Measurements from ENCODE around the gene AMELX. TPM values are rescaled to one million over a fixed set of nuclear protein-coding genes. Genes with fewer than 3 reads are reported as not detected.

Gene AMELX
- total and polyA plus RNA-seq, 2 of the 8 experiments (the other 6 are each of a cell fraction or from before 2014, with no cell fraction given) = not detected

GRCh38 chrX:11309220-11309619, 16.0 kb downstream of the AMELX start (continued):
- TF ChIP-seq CHD7 (IDR thresholded peaks at IDR 0.05; ENCODE audit: insufficient replicate concordance, low read length) (no peak), SP2 (IDR thresholded peaks at IDR 0.05; ENCODE audit: low read length) (no peak), GTF2F1 (IDR thresholded peaks at IDR 0.05; ENCODE audit: borderline replicate concordance, low read depth, low read length) (no peak), TAF7 (optimal IDR thresholded peaks at IDR 0.05; ENCODE audit: borderline replicate concordance, low read depth, low read length) (no peak)
